Measurements from ENCODE around the gene TMEM178B. TPM values are rescaled to one million over a fixed set of nuclear protein-coding genes. Genes with fewer than 3 reads are reported as not detected.

TMEM178B gene
- total RNA-seq, 1 donor from 2014 or later: 87.0 TPM

- DNase-seq (ENCODE audit: low read depth): peak; percentile 17
Measured at GRCh38 chr7:141220263-141220880, 146.5 kb downstream of the TMEM178B start.

- peak; percentile 17 for DNase-seq (ENCODE audit: low read depth)
Measured at GRCh38 chr7:141221007-141221612, 147.2 kb downstream of the TMEM178B start.

- DNase-seq (ENCODE audit: low read depth): no peak
Measured at GRCh38 chr7:141225916-141226618, 152.2 kb downstream of the TMEM178B start.

GRCh38 chr7:141227454-141227853, 153.6 kb downstream of the TMEM178B start:
- peak; percentile 9 for DNase-seq (ENCODE audit: low read depth)

- DNase-seq (ENCODE audit: low read depth): no peak
Measured at GRCh38 chr7:141228482-141228881, 154.6 kb downstream of the TMEM178B start.

GRCh38 chr7:141231018-141231792, 157.3 kb downstream of the TMEM178B start:
- peak; percentile 46 for DNase-seq (ENCODE audit: low read depth)

- DNase-seq (ENCODE audit: low read depth): no peak
Measured at GRCh38 chr7:141232286-141233051, 158.6 kb downstream of the TMEM178B start.

GRCh38 chr7:141234335-141235105, 160.7 kb downstream of the TMEM178B start:
- DNase-seq (ENCODE audit: low read depth): no peak

- no peak for DNase-seq (ENCODE audit: low read depth)
Measured at GRCh38 chr7:141235656-141236055, 161.8 kb downstream of the TMEM178B start.

GRCh38 chr7:141238596-141239243, 164.9 kb downstream of the TMEM178B start:
- no peak for DNase-seq (ENCODE audit: low read depth)

GRCh38 chr7:141239661-141240060, 165.8 kb downstream of the TMEM178B start:
- no peak for DNase-seq (ENCODE audit: low read depth)

GRCh38 chr7:141242568-141242967, 168.7 kb downstream of the TMEM178B start:
- DNase-seq (ENCODE audit: low read depth): no peak

- DNase-seq (ENCODE audit: low read depth): no peak
Measured at GRCh38 chr7:141243368-141243767, 169.5 kb downstream of the TMEM178B start.

GRCh38 chr7:141244435-141244834, 170.6 kb downstream of the TMEM178B start:
- no peak for DNase-seq (ENCODE audit: low read depth)

- DNase-seq (ENCODE audit: low read depth): no peak
Measured at GRCh38 chr7:141246426-141246825, 172.6 kb downstream of the TMEM178B start.

- DNase-seq (ENCODE audit: low read depth): no peak
Measured at GRCh38 chr7:141251180-141251579, 177.3 kb downstream of the TMEM178B start.

- peak; percentile 3 for DNase-seq (ENCODE audit: low read depth)
Measured at GRCh38 chr7:141251957-141252356, 178.1 kb downstream of the TMEM178B start.

GRCh38 chr7:141257597-141257996, 183.7 kb downstream of the TMEM178B start:
- DNase-seq (ENCODE audit: low read depth): no peak

- no peak for DNase-seq (ENCODE audit: low read depth)
Measured at GRCh38 chr7:141258559-141258958, 184.7 kb downstream of the TMEM178B start.

Data from renal cortical epithelial cell (primary cell).